HK-2 (cell line): ENCODE data around the gene BLNK.

Source experiments
- DNase-seq: peaks from one replicate; pipeline ENCODE4 v3.0.0-alpha.2; 2018; ENCODE audit not compliant: unreplicated experiment

The BLNK gene

GRCh38 chr10:96288151-96288621, 16.8 kb upstream of the BLNK start:
- no peak for DNase-seq

GRCh38 chr10:96287392-96288105, 16.2 kb upstream of the BLNK start:
- DNase-seq, result peak; percentile 24

GRCh38 chr10:96285331-96285752, 14.0 kb upstream of the BLNK start:
- no peak for DNase-seq

GRCh38 chr10:96283756-96284155, 12.4 kb upstream of the BLNK start:
- no peak for DNase-seq

GRCh38 chr10:96283351-96283750, 12.0 kb upstream of the BLNK start:
- no peak for DNase-seq

GRCh38 chr10:96281444-96282029, 10.2 kb upstream of the BLNK start:
- no peak for DNase-seq

GRCh38 chr10:96280859-96281258, 9.5 kb upstream of the BLNK start:
- DNase-seq, result no peak

- DNase-seq, result no peak
Observed at GRCh38 chr10:96279191-96279641, 7.8 kb upstream of the BLNK start.

GRCh38 chr10:96276831-96277230, 5.5 kb upstream of the BLNK start:
- DNase-seq, result no peak

- no peak for DNase-seq
Observed at GRCh38 chr10:96276426-96276825, 5.1 kb upstream of the BLNK start.

GRCh38 chr10:96275685-96276418, 4.5 kb upstream of the BLNK start:
- no peak for DNase-seq

- no peak for DNase-seq
Observed at GRCh38 chr10:96272316-96273280, 1.2 kb upstream of the BLNK start.

GRCh38 chr10:96270571-96270970, 798 bp downstream of the BLNK start:
- no peak for DNase-seq

- DNase-seq, result no peak
Observed at GRCh38 chr10:96269438-96270300, 1.7 kb downstream of the BLNK start.

GRCh38 chr10:96268341-96268909, 2.9 kb downstream of the BLNK start:
- DNase-seq, result no peak

GRCh38 chr10:96267234-96267705, 4.1 kb downstream of the BLNK start:
- DNase-seq, result no peak

- no peak for DNase-seq
Observed at GRCh38 chr10:96266118-96266770, 5.1 kb downstream of the BLNK start.

- DNase-seq, result no peak
Observed at GRCh38 chr10:96264938-96265337, 6.4 kb downstream of the BLNK start.

GRCh38 chr10:96263669-96264068, 7.7 kb downstream of the BLNK start:
- no peak for DNase-seq

GRCh38 chr10:96263176-96263575, 8.2 kb downstream of the BLNK start:
- no peak for DNase-seq
